HG02759 (cell line): ENCODE results near the gene NSUN3.
"Not testable (repeated sequence)": the region's sequence is repeated elsewhere in the genome, so short reads cannot be mapped to it uniquely, and the experiment has no call there.

Source experiments
- ATAC-seq: cut with Tn5 transposase; IDR thresholded peaks from one replicate; pipeline ENCODE4 v1.9.1; 2021; ENCODE audit warnings: mild to moderate bottlenecking, moderate library complexity; ENCODE audit not compliant: unreplicated experiment

The NSUN3 gene

GRCh38 chr3:94066506-94067500 is 3.9 kb downstream of the NSUN3 start:
- ATAC-seq, result no peak

GRCh38 chr3:94069194-94069813 is 6.4 kb downstream of the NSUN3 start:
- no peak for ATAC-seq

- ATAC-seq, result peak; percentile 80
These were observed 7.6 kb downstream of the NSUN3 start for GRCh38 chr3:94070341-94070911.

- ATAC-seq, result peak; percentile 78
These were observed 8.9 kb downstream of the NSUN3 start for GRCh38 chr3:94071713-94072284.

GRCh38 chr3:94076055-94076454 is 13.2 kb downstream of the NSUN3 start:
- no peak for ATAC-seq

GRCh38 chr3:94080552-94080951 is 17.7 kb downstream of the NSUN3 start:
- ATAC-seq, result not testable (repeated sequence)

GRCh38 chr3:94081884-94082283 is 19.0 kb downstream of the NSUN3 start:
- ATAC-seq, result no peak

GRCh38 chr3:94082391-94082937 is 19.6 kb downstream of the NSUN3 start:
- ATAC-seq, result no peak

- ATAC-seq, result peak; percentile 75
These were observed 20.4 kb downstream of the NSUN3 start for GRCh38 chr3:94083261-94083660.

GRCh38 chr3:94089126-94089525 is 26.3 kb downstream of the NSUN3 start:
- no peak for ATAC-seq

GRCh38 chr3:94092086-94092485 is 29.2 kb downstream of the NSUN3 start:
- ATAC-seq, result no peak

GRCh38 chr3:94093151-94093550 is 30.3 kb downstream of the NSUN3 start:
- no peak for ATAC-seq

GRCh38 chr3:94095111-94095510 is 32.2 kb downstream of the NSUN3 start:
- ATAC-seq, result no peak

GRCh38 chr3:94098452-94098851 is 35.6 kb downstream of the NSUN3 start:
- no peak for ATAC-seq

GRCh38 chr3:94099311-94099710 is 36.5 kb downstream of the NSUN3 start:
- no peak for ATAC-seq

- ATAC-seq, result no peak
These were observed 39.0 kb downstream of the NSUN3 start for GRCh38 chr3:94101860-94102259.

- no peak for ATAC-seq
These were observed 43.4 kb downstream of the NSUN3 start for GRCh38 chr3:94106268-94106667.

- not testable (repeated sequence) for ATAC-seq
These were observed 47.4 kb downstream of the NSUN3 start for GRCh38 chr3:94110232-94110631.

- no peak for ATAC-seq
These were observed 48.0 kb downstream of the NSUN3 start for GRCh38 chr3:94110854-94111253.

GRCh38 chr3:94114666-94115065 is 51.8 kb downstream of the NSUN3 start:
- ATAC-seq, result no peak

GRCh38 chr3:94115482-94115881 is 52.6 kb downstream of the NSUN3 start:
- no peak for ATAC-seq
